ENCODE measurements around the gene DAB1.

DAB1 gene

DNA sequence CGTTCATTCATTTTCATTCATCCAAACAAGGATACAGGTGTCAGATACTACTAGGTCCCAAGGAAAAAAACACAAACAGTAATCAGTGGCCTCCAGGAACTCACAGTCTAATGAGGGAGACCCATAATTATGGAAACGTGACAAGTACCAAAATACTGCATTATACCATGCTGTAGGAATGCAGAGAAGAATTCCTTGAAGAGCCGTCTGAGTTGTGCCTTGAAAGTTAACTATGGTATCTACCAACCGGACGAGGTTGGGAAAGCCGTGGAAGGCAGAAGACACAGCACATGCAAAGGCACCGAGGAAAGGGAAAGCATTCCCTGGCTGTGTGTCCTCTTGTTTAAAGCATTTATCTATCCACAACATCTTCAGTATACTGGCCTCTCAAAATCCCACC lies 206.0 kb downstream of the DAB1 start:
- H3K4me2 ChIP-seq (ENCODE audit: low read depth, low read length, poor library complexity, severe bottlenecking) = no peak overlapping the region
- H3K9me3 ChIP-seq (ENCODE audit: insufficient read depth, low read length) = no peaks in the 10 kb centered on the region
- H3K36me3 ChIP-seq (ENCODE audit: low read length) = no peaks in the 10 kb centered on the region
- no peaks in the 10 kb centered on the region for H4K20me1 ChIP-seq (ENCODE audit: low read depth, low read length)
- no peaks in the 10 kb centered on the region for H3K79me2 ChIP-seq (ENCODE audit: insufficient read depth, low read length)
- H3F3A ChIP-seq (ENCODE audit: insufficient read depth) = no peaks in the 10 kb centered on the region
- H2AFZ ChIP-seq (ENCODE audit: low read depth, low read length, severe bottlenecking) = no peak overlapping the region
- no peak overlapping the region for H3K4me3 ChIP-seq (ENCODE audit: insufficient read depth, low read length, poor library complexity, severe bottlenecking)
- no peaks in the 10 kb centered on the region for H3K27me3 ChIP-seq (ENCODE audit: low read length)
- H3K27ac ChIP-seq (ENCODE audit: low read depth, low read length) = no peak overlapping the region
- no peak overlapping the region for H3K9ac ChIP-seq (ENCODE audit: low read length)
- TF ChIP-seq, protein P1, sequence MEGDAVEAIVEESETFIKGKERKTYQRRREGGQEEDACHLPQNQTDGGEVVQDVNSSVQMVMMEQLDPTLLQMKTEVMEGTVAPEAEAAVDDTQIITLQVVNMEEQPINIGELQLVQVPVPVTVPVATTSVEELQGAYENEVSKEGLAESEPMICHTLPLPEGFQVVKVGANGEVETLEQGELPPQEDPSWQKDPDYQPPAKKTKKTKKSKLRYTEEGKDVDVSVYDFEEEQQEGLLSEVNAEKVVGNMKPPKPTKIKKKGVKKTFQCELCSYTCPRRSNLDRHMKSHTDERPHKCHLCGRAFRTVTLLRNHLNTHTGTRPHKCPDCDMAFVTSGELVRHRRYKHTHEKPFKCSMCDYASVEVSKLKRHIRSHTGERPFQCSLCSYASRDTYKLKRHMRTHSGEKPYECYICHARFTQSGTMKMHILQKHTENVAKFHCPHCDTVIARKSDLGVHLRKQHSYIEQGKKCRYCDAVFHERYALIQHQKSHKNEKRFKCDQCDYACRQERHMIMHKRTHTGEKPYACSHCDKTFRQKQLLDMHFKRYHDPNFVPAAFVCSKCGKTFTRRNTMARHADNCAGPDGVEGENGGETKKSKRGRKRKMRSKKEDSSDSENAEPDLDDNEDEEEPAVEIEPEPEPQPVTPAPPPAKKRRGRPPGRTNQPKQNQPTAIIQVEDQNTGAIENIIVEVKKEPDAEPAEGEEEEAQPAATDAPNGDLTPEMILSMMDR (IDR thresholded peaks at IDR 0.05; ENCODE audit: insufficient read depth, low read length, poor library complexity, severe bottlenecking) = no peak
- no peak for TF ChIP-seq EZH2phosphoT487 (conservative IDR thresholded peaks at IDR 0.05; ENCODE audit: low read length)
- H3K9me2 ChIP-seq (replicated peaks; ENCODE audit: insufficient read depth, low read length) = no peaks in the 10 kb centered on the region

DNA sequence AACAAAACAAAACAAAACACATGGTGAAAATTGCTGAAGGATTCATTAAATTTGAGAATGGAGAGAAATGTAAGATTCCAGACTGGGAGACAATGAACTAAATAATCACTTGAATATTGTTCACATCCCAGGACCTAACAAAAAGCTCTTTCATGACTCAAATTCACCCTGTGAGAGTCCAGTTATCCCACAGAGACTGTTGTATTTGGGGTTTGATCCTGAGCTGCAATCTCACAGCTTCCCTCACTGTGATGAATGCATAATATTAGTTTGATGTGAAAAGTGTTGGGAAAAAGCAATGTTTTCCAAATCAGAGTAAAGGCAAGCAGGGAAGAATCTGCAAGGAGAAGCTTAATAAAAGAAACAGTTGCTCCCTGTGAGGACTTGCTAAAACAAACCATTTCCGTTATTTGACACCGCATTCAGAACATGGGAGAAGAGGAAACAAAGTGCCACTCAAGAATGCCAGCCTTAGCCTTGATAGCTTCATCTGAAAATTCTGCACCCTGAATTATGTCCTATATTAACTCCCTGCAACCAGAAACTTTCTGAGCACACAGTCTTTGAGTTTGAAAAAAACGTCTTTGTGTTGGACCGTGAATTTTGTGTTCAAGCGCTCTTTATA lies 208.8 kb downstream of the DAB1 start:
- Histone ChIP-seq H3K27me3 (ENCODE audit: low read length) (no peaks in the 10 kb centered on the region), H3K27ac (ENCODE audit: low read depth, low read length) (no peak overlapping the region), H3K4me3 (ENCODE audit: insufficient read depth, low read length, poor library complexity, severe bottlenecking) (no peak overlapping the region), H3F3A (ENCODE audit: insufficient read depth) (no peaks in the 10 kb centered on the region), H3K9me3 (ENCODE audit: insufficient read depth, low read length) (no peaks in the 10 kb centered on the region), H3K9ac (ENCODE audit: low read length) (no peak overlapping the region), H2AFZ (ENCODE audit: low read depth, low read length, severe bottlenecking) (no peak overlapping the region), H3K79me2 (ENCODE audit: insufficient read depth, low read length) (no peaks in the 10 kb centered on the region), H3K9me2 (replicated peaks; ENCODE audit: insufficient read depth, low read length) (no peaks in the 10 kb centered on the region), H3K4me2 (ENCODE audit: low read depth, low read length, poor library complexity, severe bottlenecking) (no peak overlapping the region), H4K20me1 (ENCODE audit: low read depth, low read length) (no peaks in the 10 kb centered on the region), H3K36me3 (ENCODE audit: low read length) (no peaks in the 10 kb centered on the region)
- TF ChIP-seq, protein P1 (IDR thresholded peaks at IDR 0.05; ENCODE audit: insufficient read depth, low read length, poor library complexity, severe bottlenecking) = no peak
- no peak for TF ChIP-seq EZH2phosphoT487 (conservative IDR thresholded peaks at IDR 0.05; ENCODE audit: low read length)

DNA sequence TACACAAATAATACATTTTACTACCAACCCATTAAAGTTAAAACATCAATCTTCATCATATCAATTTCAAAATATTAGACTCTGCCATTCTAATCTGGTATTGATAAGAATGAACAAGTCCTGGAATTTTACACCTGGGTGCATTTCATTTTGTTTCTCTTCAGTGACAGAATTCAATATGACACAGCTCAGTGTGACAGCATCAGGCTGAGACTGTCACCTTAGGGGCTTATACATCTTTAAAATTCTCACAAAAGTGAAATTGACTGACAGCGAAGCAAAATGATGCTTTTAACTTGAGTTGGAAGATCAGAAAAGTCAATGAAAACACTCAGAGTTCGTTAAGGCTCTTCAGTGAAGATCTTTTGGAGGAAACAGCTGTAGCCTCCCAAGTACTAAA lies 213.0 kb downstream of the DAB1 start:
- H3K9me3 ChIP-seq (ENCODE audit: insufficient read depth, low read length) = no peaks in the 10 kb centered on the region
- no peaks in the 10 kb centered on the region for H3K9me2 ChIP-seq (replicated peaks; ENCODE audit: insufficient read depth, low read length)
- H2AFZ ChIP-seq (ENCODE audit: low read depth, low read length, severe bottlenecking) = no peak overlapping the region
- H4K20me1 ChIP-seq (ENCODE audit: low read depth, low read length) = no peaks in the 10 kb centered on the region
- H3K4me2 ChIP-seq (ENCODE audit: low read depth, low read length, poor library complexity, severe bottlenecking) = no peak overlapping the region
- TF ChIP-seq, protein P1 (IDR thresholded peaks at IDR 0.05; ENCODE audit: insufficient read depth, low read length, poor library complexity, severe bottlenecking) = no peak
- TF ChIP-seq EZH2phosphoT487 (conservative IDR thresholded peaks at IDR 0.05; ENCODE audit: low read length) = no peak
- H3K79me2 ChIP-seq (ENCODE audit: insufficient read depth, low read length) = no peaks in the 10 kb centered on the region
- no peak overlapping the region for H3K27ac ChIP-seq (ENCODE audit: low read depth, low read length)
- H3K27me3 ChIP-seq (ENCODE audit: low read length) = no peaks in the 10 kb centered on the region
- no peaks in the 10 kb centered on the region for H3F3A ChIP-seq (ENCODE audit: insufficient read depth)
- no peak overlapping the region for H3K9ac ChIP-seq (ENCODE audit: low read length)
- H3K36me3 ChIP-seq (ENCODE audit: low read length) = no peaks in the 10 kb centered on the region
- H3K4me3 ChIP-seq (ENCODE audit: insufficient read depth, low read length, poor library complexity, severe bottlenecking) = no peak overlapping the region
